Activated T-cell treated with anti-CD3 and anti-CD28 coated beads for 4 hours (primary cell): ENCODE measurements around the gene ADM2.
"Not testable (repeated sequence)": the region's sequence is repeated elsewhere in the genome, so short reads cannot be mapped to it uniquely, and the experiment has no call there.

Source experiments
- DNase-seq: peaks from one replicate; pipeline ENCODE4 v3.0.0-alpha.2; 2020

ADM2 gene

GRCh38 chr22:50481440-50482106, at the start of gene ADM2:
ADM2 (plus strand) TSS chr22:50481543; CDS start chr22:50481848, 305 bp downstream.
- peak; percentile 57 for DNase-seq

- DNase-seq, result no peak
Measured at GRCh38 chr22:50432131-50432876, 49.0 kb upstream of the ADM2 start.

- not testable (repeated sequence) for DNase-seq
Measured at GRCh38 chr22:50432877-50433510, 48.3 kb upstream of the ADM2 start.

GRCh38 chr22:50434849-50435248, 46.5 kb upstream of the ADM2 start:
- DNase-seq, result no peak

- DNase-seq, result no peak
Measured at GRCh38 chr22:50435291-50436014, 45.9 kb upstream of the ADM2 start.

- no peak for DNase-seq
Measured at GRCh38 chr22:50436015-50436830, 45.1 kb upstream of the ADM2 start.

- DNase-seq, result no peak
Measured at GRCh38 chr22:50436841-50437341, 44.5 kb upstream of the ADM2 start.

GRCh38 chr22:50437511-50438304, 43.6 kb upstream of the ADM2 start:
- DNase-seq, result no peak

GRCh38 chr22:50438305-50439275, 42.8 kb upstream of the ADM2 start:
- no peak for DNase-seq

GRCh38 chr22:50439314-50439870, 42.0 kb upstream of the ADM2 start:
- DNase-seq, result no peak

GRCh38 chr22:50439871-50440331, 41.4 kb upstream of the ADM2 start:
- DNase-seq, result no peak

- no peak for DNase-seq
Measured at GRCh38 chr22:50440544-50441249, 40.6 kb upstream of the ADM2 start.

- DNase-seq, result no peak
Measured at GRCh38 chr22:50441428-50441993, 39.8 kb upstream of the ADM2 start.

GRCh38 chr22:50443197-50443596, 38.1 kb upstream of the ADM2 start:
- no peak for DNase-seq

- no peak for DNase-seq
Measured at GRCh38 chr22:50443801-50444625, 37.3 kb upstream of the ADM2 start.

- no peak for DNase-seq
Measured at GRCh38 chr22:50444663-50445062, 36.7 kb upstream of the ADM2 start.

- DNase-seq, result no peak
Measured at GRCh38 chr22:50445071-50445879, 36.1 kb upstream of the ADM2 start.
